Measurements from ENCODE around the gene ARAP2.

ARAP2 gene

DNA sequence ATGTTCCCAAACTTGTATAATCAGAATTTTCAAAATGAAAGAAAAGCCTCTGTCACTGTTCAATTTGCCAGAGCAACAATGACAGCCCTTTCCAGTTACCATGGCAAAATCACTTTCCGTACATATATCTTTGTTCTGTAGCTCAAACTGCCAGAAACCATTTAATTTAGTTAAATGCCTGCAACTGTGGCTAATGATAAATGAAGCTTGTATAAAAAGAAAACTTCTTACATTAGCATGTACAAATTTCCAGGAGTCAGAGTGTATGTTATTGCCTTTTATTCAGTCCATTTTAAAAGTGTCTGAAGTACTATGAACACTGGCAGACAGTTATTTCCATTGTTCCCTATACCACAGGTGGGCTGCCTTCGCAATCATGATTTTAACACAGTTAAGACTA lies 30.3 kb downstream of the ARAP2 start:
- H3K4me1 ChIP-seq (ENCODE audit: control insufficient read depth, insufficient read depth, low read length), result peaks cover 3% of the 10 kb centered on the region; the same call in 1 of the 2 replicates
- TF ChIP-seq, protein P1, sequence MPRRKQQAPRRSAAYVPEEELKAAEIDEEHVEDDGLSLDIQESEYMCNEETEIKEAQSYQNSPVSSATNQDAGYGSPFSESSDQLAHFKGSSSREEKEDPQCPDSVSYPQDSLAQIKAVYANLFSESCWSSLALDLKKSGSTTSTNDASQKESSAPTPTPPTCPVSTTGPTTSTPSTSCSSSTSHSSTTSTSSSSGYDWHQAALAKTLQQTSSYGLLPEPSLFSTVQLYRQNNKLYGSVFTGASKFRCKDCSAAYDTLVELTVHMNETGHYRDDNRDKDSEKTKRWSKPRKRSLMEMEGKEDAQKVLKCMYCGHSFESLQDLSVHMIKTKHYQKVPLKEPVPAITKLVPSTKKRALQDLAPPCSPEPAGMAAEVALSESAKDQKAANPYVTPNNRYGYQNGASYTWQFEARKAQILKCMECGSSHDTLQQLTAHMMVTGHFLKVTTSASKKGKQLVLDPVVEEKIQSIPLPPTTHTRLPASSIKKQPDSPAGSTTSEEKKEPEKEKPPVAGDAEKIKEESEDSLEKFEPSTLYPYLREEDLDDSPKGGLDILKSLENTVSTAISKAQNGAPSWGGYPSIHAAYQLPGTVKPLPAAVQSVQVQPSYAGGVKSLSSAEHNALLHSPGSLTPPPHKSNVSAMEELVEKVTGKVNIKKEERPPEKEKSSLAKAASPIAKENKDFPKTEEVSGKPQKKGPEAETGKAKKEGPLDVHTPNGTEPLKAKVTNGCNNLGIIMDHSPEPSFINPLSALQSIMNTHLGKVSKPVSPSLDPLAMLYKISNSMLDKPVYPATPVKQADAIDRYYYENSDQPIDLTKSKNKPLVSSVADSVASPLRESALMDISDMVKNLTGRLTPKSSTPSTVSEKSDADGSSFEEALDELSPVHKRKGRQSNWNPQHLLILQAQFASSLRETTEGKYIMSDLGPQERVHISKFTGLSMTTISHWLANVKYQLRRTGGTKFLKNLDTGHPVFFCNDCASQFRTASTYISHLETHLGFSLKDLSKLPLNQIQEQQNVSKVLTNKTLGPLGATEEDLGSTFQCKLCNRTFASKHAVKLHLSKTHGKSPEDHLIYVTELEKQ (tag by site-specific recombination; IDR thresholded peaks at IDR 0.05; ENCODE audit: borderline replicate concordance), result no peak
- TF ChIP-seq, protein P2, sequence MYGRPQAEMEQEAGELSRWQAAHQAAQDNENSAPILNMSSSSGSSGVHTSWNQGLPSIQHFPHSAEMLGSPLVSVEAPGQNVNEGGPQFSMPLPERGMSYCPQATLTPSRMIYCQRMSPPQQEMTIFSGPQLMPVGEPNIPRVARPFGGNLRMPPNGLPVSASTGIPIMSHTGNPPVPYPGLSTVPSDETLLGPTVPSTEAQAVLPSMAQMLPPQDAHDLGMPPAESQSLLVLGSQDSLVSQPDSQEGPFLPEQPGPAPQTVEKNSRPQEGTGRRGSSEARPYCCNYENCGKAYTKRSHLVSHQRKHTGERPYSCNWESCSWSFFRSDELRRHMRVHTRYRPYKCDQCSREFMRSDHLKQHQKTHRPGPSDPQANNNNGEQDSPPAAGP (tag by site-specific recombination; IDR thresholded peaks at IDR 0.05), result no peak
- TF ChIP-seq, protein P3, sequence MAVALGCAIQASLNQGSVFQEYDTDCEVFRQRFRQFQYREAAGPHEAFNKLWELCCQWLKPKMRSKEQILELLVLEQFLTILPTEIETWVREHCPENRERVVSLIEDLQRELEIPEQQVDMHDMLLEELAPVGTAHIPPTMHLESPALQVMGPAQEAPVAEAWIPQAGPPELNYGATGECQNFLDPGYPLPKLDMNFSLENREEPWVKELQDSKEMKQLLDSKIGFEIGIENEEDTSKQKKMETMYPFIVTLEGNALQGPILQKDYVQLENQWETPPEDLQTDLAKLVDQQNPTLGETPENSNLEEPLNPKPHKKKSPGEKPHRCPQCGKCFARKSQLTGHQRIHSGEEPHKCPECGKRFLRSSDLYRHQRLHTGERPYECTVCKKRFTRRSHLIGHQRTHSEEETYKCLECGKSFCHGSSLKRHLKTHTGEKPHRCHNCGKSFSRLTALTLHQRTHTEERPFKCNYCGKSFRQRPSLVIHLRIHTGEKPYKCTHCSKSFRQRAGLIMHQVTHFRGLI (tag by site-specific recombination; IDR thresholded peaks at IDR 0.05), result no peak
- TF ChIP-seq, protein P4, sequence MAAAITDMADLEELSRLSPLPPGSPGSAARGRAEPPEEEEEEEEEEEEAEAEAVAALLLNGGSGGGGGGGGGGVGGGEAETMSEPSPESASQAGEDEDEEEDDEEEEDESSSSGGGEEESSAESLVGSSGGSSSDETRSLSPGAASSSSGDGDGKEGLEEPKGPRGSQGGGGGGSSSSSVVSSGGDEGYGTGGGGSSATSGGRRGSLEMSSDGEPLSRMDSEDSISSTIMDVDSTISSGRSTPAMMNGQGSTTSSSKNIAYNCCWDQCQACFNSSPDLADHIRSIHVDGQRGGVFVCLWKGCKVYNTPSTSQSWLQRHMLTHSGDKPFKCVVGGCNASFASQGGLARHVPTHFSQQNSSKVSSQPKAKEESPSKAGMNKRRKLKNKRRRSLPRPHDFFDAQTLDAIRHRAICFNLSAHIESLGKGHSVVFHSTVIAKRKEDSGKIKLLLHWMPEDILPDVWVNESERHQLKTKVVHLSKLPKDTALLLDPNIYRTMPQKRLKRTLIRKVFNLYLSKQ (tag by site-specific recombination; IDR thresholded peaks at IDR 0.05; ENCODE audit: borderline replicate concordance), result no peak
- TF ChIP-seq ZNF776 (tag by site-specific recombination; IDR thresholded peaks at IDR 0.05; ENCODE audit: borderline replicate concordance) (no peak), ZNF157 (tag by site-specific recombination; IDR thresholded peaks at IDR 0.05) (no peak), SALL2 (tag by site-specific recombination; IDR thresholded peaks at IDR 0.05; ENCODE audit: borderline replicate concordance) (no peak), ZNF138 (tag by site-specific recombination; IDR thresholded peaks at IDR 0.05; ENCODE audit: borderline replicate concordance) (no peak), ZNF266 (tag by site-specific recombination; IDR thresholded peaks at IDR 0.05; ENCODE audit: low read depth) (no peak), MEIS1 (CRISPR knock-in tag; IDR thresholded peaks at IDR 0.05; ENCODE audit: borderline replicate concordance) (no peak)
- TF ChIP-seq, protein P5, sequence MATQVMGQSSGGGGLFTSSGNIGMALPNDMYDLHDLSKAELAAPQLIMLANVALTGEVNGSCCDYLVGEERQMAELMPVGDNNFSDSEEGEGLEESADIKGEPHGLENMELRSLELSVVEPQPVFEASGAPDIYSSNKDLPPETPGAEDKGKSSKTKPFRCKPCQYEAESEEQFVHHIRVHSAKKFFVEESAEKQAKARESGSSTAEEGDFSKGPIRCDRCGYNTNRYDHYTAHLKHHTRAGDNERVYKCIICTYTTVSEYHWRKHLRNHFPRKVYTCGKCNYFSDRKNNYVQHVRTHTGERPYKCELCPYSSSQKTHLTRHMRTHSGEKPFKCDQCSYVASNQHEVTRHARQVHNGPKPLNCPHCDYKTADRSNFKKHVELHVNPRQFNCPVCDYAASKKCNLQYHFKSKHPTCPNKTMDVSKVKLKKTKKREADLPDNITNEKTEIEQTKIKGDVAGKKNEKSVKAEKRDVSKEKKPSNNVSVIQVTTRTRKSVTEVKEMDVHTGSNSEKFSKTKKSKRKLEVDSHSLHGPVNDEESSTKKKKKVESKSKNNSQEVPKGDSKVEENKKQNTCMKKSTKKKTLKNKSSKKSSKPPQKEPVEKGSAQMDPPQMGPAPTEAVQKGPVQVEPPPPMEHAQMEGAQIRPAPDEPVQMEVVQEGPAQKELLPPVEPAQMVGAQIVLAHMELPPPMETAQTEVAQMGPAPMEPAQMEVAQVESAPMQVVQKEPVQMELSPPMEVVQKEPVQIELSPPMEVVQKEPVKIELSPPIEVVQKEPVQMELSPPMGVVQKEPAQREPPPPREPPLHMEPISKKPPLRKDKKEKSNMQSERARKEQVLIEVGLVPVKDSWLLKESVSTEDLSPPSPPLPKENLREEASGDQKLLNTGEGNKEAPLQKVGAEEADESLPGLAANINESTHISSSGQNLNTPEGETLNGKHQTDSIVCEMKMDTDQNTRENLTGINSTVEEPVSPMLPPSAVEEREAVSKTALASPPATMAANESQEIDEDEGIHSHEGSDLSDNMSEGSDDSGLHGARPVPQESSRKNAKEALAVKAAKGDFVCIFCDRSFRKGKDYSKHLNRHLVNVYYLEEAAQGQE (tag by site-specific recombination; IDR thresholded peaks at IDR 0.05), result no peak
- ChIA-PET CTCF (no interaction called here), POLR2A (no interaction called here)
- no peak overlapping the region for H3K4me3 ChIP-seq (ENCODE audit: low read depth, low read length)
- H3K36me3 ChIP-seq (ENCODE audit: control insufficient read depth in 2 of 2, insufficient read depth in 1 of 2, low read length in 2 of 2), result no peaks in the 10 kb centered on the region
- no peaks in the 10 kb centered on the region for H3K9me3 ChIP-seq (ENCODE audit: control insufficient read depth, insufficient read depth, low read depth, low read length)
- H3K27ac ChIP-seq (ENCODE audit: extremely low read depth, low read depth, low read length), result no peak overlapping the region

DNA sequence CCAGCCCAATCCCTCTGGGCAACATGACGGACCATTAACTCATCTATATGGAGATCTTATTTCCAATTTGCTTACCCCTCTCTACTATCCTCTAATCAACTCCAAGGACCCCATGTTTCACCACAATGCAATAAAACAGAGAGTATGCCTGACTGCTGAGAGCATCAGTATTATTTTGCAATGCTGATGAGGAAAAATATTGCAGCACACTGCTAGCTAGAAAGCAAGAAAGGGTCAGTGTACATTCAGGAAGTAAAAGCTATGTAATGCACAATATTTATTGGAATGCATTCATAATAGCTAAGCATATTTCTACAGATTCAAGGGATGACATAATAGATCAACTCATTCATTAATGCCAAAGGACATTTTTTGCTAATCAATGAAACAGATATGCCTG lies 33.2 kb downstream of the ARAP2 start:
- peaks cover 3% of the 10 kb centered on the region; the same call in 1 of the 2 replicates for H3K4me1 ChIP-seq (ENCODE audit: control insufficient read depth, insufficient read depth, low read length)
- POLR2A ChIA-PET, result no interaction called here

More for the DNA sequence above, 33.2 kb downstream of the ARAP2 start:
- Histone ChIP-seq H3K27ac (ENCODE audit: extremely low read depth, low read depth, low read length) (no peak overlapping the region), H3K4me3 (ENCODE audit: low read depth, low read length) (no peak overlapping the region), H3K9me3 (ENCODE audit: control insufficient read depth, insufficient read depth, low read depth, low read length) (no peaks in the 10 kb centered on the region), H3K36me3 (ENCODE audit: control insufficient read depth in 2 of 2, insufficient read depth in 1 of 2, low read length in 2 of 2) (no peaks in the 10 kb centered on the region)
- TF ChIP-seq, protein P6, sequence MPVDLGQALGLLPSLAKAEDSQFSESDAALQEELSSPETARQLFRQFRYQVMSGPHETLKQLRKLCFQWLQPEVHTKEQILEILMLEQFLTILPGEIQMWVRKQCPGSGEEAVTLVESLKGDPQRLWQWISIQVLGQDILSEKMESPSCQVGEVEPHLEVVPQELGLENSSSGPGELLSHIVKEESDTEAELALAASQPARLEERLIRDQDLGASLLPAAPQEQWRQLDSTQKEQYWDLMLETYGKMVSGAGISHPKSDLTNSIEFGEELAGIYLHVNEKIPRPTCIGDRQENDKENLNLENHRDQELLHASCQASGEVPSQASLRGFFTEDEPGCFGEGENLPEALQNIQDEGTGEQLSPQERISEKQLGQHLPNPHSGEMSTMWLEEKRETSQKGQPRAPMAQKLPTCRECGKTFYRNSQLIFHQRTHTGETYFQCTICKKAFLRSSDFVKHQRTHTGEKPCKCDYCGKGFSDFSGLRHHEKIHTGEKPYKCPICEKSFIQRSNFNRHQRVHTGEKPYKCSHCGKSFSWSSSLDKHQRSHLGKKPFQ (tag by site-specific recombination; IDR thresholded peaks at IDR 0.05), result no peak
- TF ChIP-seq ZNF660 (tag by site-specific recombination; IDR thresholded peaks at IDR 0.05), result no peak
- TF ChIP-seq ZNF292 (tag by site-specific recombination; IDR thresholded peaks at IDR 0.05; ENCODE audit: borderline replicate concordance, low read depth), result no peak
- TF ChIP-seq, protein P7, sequence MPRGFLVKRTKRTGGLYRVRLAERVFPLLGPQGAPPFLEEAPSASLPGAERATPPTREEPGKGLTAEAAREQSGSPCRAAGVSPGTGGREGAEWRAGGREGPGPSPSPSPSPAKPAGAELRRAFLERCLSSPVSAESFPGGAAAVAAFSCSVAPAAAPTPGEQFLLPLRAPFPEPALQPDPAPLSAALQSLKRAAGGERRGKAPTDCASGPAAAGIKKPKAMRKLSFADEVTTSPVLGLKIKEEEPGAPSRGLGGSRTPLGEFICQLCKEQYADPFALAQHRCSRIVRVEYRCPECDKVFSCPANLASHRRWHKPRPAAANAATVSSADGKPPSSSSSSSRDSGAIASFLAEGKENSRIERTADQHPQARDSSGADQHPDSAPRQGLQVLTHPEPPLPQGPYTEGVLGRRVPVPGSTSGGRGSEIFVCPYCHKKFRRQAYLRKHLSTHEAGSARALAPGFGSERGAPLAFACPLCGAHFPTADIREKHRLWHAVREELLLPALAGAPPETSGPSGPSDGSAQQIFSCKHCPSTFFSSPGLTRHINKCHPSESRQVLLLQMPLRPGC (tag by site-specific recombination; IDR thresholded peaks at IDR 0.05), result no peak
- no peak for TF ChIP-seq ZSCAN16 (tag by site-specific recombination; IDR thresholded peaks at IDR 0.05)
- CTCF ChIA-PET, result interaction anchor here (0.7 kb wide), 1 partner anchor 23 kb away, joined by 3 read pairs; no protein-coding TSS in a partner anchor

Data from HEK293 (cell line).